K562 (cell line): Measurements from ENCODE around the gene RRH. TPM values are rescaled to one million over a fixed set of nuclear protein-coding genes. Genes with fewer than 3 reads are reported as not detected.
A peak's percentile ranks its signal among the peaks of the same experiment; 100 is the strongest.

ENCODE experiments used
- ATF4 ChIP-seq: fragments of 450-650 bp; formaldehyde crosslinking; IDR thresholded peaks from 2 replicates; pipeline ENCODE4 v1.4.0; 2022; ENCODE audit warnings: mild to moderate bottlenecking, moderate library complexity
- CBFA2T2 ChIP-seq: fragments of 450-650 bp; conservative IDR thresholded peaks from 2 replicates; pipeline ENCODE4 v1.6.1; 2017; ENCODE audit warnings: mild to moderate bottlenecking
- CREB3L1 ChIP-seq: fragments of 450-650 bp; IDR thresholded peaks from 2 replicates; pipeline ENCODE4 v1.6.1; 2014; ENCODE audit warnings: low read depth, mild to moderate bottlenecking, moderate library complexity, borderline replicate concordance
- CUX1 ChIP-seq: fragments of 200-800 bp; sonication (Bioruptor generic); IDR thresholded peaks from 2 replicates; pipeline ENCODE4 v1.6.1; 2016; ENCODE audit warnings: missing genetic modification characterization, missing compliant biosample characterization
- EGR1 ChIP-seq: fragments of 450-650 bp; conservative IDR thresholded peaks from 2 replicates; pipeline ENCODE4 v1.6.1; 2017; ENCODE audit warnings: mild to moderate bottlenecking
- HCFC1 ChIP-seq: IDR thresholded peaks from 2 replicates; pipeline ENCODE4 v1.6.1; 2012; ENCODE audit warnings: low read depth, low read length, improper control_type of control experiment
- HMG20B ChIP-seq: fragments of 250-450 bp; sonication (Bioruptor Pico); IDR thresholded peaks from 2 replicates; pipeline ENCODE4 v1.5.0; 2021; ENCODE audit warnings: mild to moderate bottlenecking
- HNRNPLL ChIP-seq: fragments of 200-400 bp; formaldehyde crosslinking; IDR thresholded peaks from 2 replicates; pipeline ENCODE4 v1.6.1; 2017; ENCODE audit warnings: low read length, low read depth, mild to moderate bottlenecking; ENCODE audit not compliant: poor library complexity, severe bottlenecking
- KDM2B ChIP-seq: fragments of 250-450 bp; sonication (Bioruptor Pico); IDR thresholded peaks from 2 replicates; pipeline ENCODE4 v1.8.0; 2021; ENCODE audit warnings: mild to moderate bottlenecking, moderate library complexity
- KLF1 ChIP-seq: fragments of 450-650 bp; IDR thresholded peaks from 2 replicates; pipeline ENCODE4 v1.6.1; 2016; ENCODE audit warnings: missing genetic modification characterization, missing compliant biosample characterization
- MTF1 ChIP-seq: fragments of 250-450 bp; sonication (Bioruptor Pico); IDR thresholded peaks from 2 replicates; pipeline ENCODE4 v1.9.0; 2021; ENCODE audit warnings: moderate library complexity, mild to moderate bottlenecking, inconsistent platforms, borderline replicate concordance
- POLR2A ChIP-seq: fragments of 450-650 bp; conservative IDR thresholded peaks from 2 replicates; pipeline ENCODE4 v1.6.1; 2016
- RBM39 ChIP-seq: fragments of 200-400 bp; formaldehyde crosslinking; optimal IDR thresholded peaks from 2 replicates; pipeline ENCODE3; 2018; ENCODE audit warnings: low read depth, low read length
- SMAD4 ChIP-seq: fragments of 250-450 bp; sonication (Bioruptor Pico); conservative IDR thresholded peaks from 2 replicates; pipeline ENCODE4 v1.8.0; 2021; ENCODE audit warnings: inconsistent platforms, mild to moderate bottlenecking, moderate library complexity
- SRSF9 ChIP-seq: fragments of 200-400 bp; formaldehyde crosslinking; IDR thresholded peaks from 2 replicates; pipeline ENCODE4 v1.6.1; 2017; ENCODE audit warnings: low read depth, low read length, borderline replicate concordance
- TCF7L2 ChIP-seq: fragments of 150-350 bp; IDR thresholded peaks from 2 replicates; pipeline ENCODE4 v1.6.1; 2016; ENCODE audit warnings: low read depth, mild to moderate bottlenecking, low read length, moderate library complexity
- ZBTB8A ChIP-seq: fragments of 450-650 bp; IDR thresholded peaks from 2 replicates; pipeline ENCODE4 v1.6.1; 2018; ENCODE audit warnings: mild to moderate bottlenecking, moderate library complexity; ENCODE audit not compliant: partially characterized antibody
- ZFP91 ChIP-seq: sonication (generic); formaldehyde crosslinking; IDR thresholded peaks from 2 replicates; pipeline ENCODE4 v1.8.0; 2022; ENCODE audit warnings: mild to moderate bottlenecking, missing genetic modification reagents
- ZFPM2 ChIP-seq: fragments of 250-450 bp; sonication (Bioruptor Pico); IDR thresholded peaks from 2 replicates; pipeline ENCODE4 v1.5.1; 2022; ENCODE audit warnings: mild to moderate bottlenecking
- polyA plus RNA-seq, 8 experiments: library from polyadenylated mRNA; depleted of rRNA in 4 of 8; stranded (reverse) in 5 of 8; unstranded in 3 of 8; fragments of >200 nt; fragmentation: Nextera tagmentation in 2 of 8; fragmentation: Illumina TruSeq in 1 of 8; extraction: Ambion mirVana in 2 of 8; extraction: Trizol in 1 of 8; gene quantifications; 2 replicates each; pipeline versions ENCODE4 v1.2.1 to v1.2.3, GENCODE V29; 2011 to 2014; ENCODE audit warnings: inconsistent platforms in 1 of 8, missing spikeins in 1 of 8
- total RNA-seq, 7 experiments: library from RNA; depleted of rRNA in 6 of 7; stranded (reverse); fragments of >200 nt in 6 of 7; fragmentation: Illumina TruSeq in 2 of 7; extraction: Trizol in 2 of 7; gene quantifications; 2 replicates each; pipeline versions ENCODE4 v1.2.1 to v1.2.3, GENCODE V29; 2011 to 2021; ENCODE audit warnings: low replicate concordance in 1 of 7

RRH gene
- total and polyA plus RNA-seq, 9 of the 15 experiments (the other 6 are each of a cell fraction or from before 2014, with no cell fraction given) = 0.04 to 0.31 (median 0.12) TPM; not detected in 3

- TF ChIP-seq TCF7L2 (no peak), ZFPM2 (CRISPR knock-in tag) (no peak), ATF4 (CRISPR knock-in tag) (no peak), ZBTB8A (no peak), KLF1 (tag) (peak; percentile 64; the same call in 1 of the 2 replicates), CBFA2T2 (no peak), SMAD4 (CRISPR knock-in tag) (no peak), ZFP91 (no peak), SRSF9 (no peak), RBM39 (no peak), EGR1 (0 out of 2 replicates have a peak, but pooled peaks have one; percentile 10), KDM2B (no peak), CREB3L1 (peak; percentile 96), CUX1 (no peak), MTF1 (no peak), HMG20B (CRISPR knock-in tag) (no peak), HCFC1 (peak; percentile 79), POLR2A (peak; percentile 90), HNRNPLL (peak; percentile 63)
Measured at GRCh38 chr4:109815151-109816081, 12.4 kb upstream of the RRH start, which contains the start of gene GAR1 (continued).
